HG02870 (cell line): ENCODE data around the gene RCBTB1.
"Not testable (repeated sequence)": the region's sequence is repeated elsewhere in the genome, so short reads cannot be mapped to it uniquely, and the experiment has no call there.

ENCODE experiments used
- ATAC-seq: cut with Tn5 transposase; IDR thresholded peaks from one replicate; pipeline ENCODE4 v1.9.1; 2021; ENCODE audit warnings: mild to moderate bottlenecking, moderate library complexity; ENCODE audit not compliant: unreplicated experiment

The RCBTB1 gene

DNA sequence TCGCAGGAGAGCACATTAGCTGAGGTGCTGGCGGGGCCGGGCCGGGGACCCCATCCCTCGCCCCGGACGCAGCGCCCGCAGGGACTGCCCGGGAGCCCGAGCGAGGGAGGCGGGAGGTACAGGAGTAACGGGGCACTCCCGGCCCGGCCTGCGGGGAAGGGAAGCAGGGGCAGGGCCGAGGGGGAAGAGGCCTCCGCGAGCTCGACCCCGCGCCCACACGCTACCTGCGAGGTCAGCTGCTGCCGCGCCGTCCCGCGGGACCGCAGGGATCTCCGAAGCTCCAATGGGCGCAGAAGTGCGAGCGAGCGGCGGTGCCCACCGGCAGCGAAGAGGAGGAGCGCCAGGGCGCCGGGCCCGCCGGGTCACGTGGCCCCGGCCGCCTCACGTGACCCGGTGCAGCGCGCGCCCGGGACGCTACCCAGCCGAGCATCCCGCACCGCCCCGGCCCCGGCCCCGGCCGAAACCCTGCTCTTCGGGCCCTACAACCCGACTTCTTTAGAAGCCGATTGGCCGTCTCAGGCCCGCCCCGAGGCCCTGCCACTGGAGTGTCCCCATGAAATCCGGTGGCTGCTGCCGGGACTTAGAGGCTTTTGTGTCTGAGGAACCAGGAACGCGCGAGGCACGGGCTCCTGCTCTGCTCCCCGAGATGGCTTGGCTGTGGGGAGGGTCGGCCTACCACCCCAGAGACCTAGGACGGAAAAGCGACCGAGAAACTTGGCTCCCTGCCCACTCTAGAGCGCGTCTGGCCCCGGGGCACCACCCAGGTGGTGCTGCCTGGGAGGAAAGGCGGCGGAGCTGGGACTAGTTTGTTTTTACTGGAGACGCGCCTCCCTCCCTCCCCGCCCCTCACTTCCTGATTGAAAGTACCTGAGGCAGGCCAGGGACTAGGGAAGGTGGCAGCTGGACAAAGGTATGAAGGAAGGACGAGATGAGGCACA, at the start of gene RCBTB1:
TSS of gene RCBTB1 (minus strand) at position 339 of the 938 bp plus-strand sequence. CDS start 18,279 bp downstream, outside the sequence.
- ATAC-seq: peak; percentile 81

- ATAC-seq: no peak
Observed at GRCh38 chr13:49633710-49634109, 48.4 kb upstream of the RCBTB1 start.

DNA sequence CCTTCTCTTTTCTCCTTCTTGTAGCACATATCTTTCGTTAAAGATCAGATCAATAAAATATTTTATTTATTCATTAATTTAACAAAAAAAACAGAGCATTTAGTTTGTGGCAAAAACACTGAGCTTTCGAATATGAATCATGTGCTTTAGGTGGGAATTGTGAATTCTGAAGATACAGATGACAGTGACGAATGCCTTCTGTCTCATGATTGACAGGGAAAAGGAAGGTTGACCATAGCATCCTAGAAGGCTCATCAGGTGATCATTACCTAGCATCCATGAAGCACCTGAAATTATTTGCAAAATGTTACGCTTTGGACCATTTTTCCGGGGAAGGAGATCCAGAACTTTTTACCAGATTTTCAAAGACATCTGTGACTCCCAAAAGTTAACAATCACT, 46.8 kb upstream of the RCBTB1 start:
- ATAC-seq: no peak

- ATAC-seq: no peak
Observed at GRCh38 chr13:49630580-49630979, 45.2 kb upstream of the RCBTB1 start.

GRCh38 chr13:49629947-49630346, 44.6 kb upstream of the RCBTB1 start:
- ATAC-seq: no peak

GRCh38 chr13:49629196-49629938, 44.0 kb upstream of the RCBTB1 start:
- no peak for ATAC-seq

DNA sequence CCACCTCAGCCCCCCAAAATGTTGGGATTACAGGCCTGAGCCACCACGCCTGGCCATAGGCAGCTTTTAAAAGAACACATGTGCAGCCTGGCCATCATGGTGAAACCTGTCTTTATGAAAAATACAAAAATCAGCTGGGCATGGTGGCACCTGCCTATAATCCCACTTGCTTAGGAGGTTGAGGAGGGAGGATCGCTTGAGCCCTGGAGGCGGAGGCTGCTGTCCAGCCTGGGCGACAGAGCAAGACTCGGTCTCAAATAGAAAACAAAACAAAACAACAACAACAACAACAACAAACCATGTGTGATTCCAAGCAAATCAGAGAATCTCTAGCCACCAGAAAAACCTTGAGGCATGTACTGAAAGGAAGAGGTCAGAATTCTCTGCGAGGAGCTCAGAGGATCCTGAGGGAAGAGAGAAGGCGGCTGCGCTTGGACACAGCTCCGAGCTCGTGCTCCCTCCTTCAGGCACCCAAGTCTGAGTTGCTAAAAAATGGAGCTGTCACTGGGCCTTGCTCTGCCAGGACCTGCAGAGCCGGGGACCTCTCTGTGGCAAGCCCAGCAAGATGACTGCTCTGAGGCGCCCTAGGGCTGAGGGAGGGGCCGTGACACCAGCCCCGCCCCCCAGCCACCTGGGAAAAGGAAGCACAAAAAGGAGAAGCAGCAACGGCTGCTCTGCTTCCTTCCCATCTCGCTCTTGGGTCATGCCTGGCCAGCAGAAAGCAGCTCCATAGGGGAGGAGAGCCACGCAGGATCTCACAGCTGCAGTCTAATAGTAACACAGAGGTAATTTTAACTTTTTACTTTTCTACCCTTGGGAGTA, 42.7 kb upstream of the RCBTB1 start, which contains the start of gene ARL11:
TSS of gene ARL11 (plus strand) at position 677 of the 822 bp plus-strand sequence. CDS start 1,941 bp downstream, outside the sequence.
- ATAC-seq: peak; percentile 81

DNA sequence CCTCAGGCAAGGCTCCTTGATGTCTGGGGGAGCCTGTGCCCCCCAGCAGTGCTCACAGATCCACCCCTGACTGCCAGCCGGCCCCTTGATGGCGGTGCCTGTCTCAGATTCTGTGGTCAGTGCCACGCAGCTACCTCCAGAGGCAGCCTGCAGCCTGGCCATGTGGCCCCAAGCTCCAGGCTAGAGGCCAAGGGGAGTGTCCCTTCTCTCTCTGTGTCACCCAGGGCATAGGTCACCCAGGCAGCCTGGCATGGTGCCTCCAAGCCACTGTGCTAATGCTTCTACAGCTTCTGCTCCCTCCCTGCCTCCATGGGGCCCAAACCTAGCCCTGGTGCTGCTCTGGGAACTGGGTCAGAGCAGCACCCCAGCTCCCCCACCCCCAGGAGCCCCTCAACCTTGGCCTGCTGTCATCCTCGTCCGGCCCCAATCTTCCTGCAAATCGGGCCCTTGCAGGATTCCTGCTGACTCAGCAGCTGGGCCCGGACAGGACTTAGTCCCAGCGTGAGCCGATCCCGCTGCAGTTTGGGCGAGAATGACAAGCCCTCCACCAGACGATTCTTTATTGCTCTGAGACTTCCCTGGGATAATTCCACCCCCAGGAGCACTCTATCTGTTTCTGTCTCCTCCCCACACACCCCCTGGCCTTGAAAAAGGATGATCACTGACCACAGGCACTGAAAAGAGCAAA, 40.2 kb upstream of the RCBTB1 start:
- ATAC-seq: no peak

DNA sequence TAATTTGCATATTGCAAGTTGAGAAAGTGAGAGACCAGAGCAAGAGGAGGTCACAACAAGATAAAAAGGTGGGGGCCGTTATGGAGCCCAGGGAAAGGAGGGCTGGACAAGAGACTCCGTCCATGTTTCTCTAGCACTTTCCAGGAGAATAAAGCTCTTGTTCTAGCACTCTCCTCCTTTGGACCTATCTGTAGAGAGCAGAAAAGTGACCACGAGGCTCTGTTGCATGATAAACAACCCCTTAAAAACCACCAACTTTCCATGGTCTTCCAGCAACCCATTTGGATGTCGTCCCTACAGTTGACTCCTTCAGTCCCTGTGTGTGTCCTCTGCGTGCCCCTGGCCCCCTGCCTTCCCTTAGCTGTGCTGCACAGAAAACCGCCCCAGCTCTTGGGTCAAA, 38.9 kb upstream of the RCBTB1 start:
- ATAC-seq: no peak

DNA sequence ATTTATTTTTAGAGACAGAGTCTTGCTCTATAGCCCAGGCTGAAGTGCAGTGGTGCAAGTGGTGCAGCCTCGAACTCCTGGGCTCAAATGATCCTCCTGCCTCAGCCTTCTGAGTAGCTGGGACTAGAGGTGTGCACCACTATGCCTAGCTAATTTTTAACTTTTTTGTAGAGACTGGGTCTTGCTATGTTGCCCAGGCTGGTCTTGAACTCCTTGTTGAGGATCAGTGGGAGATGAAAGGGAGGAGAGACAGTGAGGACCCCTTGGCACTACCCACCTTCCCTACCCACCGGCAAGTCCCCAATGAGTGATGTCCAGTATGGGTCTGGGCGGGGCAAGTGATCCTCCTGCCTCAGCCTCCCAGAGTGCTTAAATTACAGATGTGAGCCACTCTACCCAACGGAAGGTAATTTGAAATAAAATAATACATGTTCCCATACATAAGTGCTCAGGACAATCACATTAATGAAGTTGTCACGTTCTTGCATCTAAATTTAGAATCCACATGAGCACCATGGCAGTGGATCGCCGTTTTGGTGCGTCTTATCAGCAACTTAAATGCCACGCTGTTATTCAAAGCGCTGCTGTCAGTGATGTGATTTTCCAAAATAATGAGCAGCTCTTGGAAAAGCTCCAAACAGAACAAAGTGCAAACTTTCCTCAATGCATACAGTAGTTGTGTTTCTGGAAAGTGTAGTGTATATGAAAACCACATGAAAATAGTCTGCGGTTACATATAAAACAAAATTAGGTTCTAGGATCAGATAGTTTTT, 37.0 kb upstream of the RCBTB1 start:
- ATAC-seq: no peak

- peak; percentile 74 for ATAC-seq
Observed at GRCh38 chr13:49620170-49620621, 34.8 kb upstream of the RCBTB1 start.

GRCh38 chr13:49616676-49617065, 31.3 kb upstream of the RCBTB1 start:
- no peak for ATAC-seq

DNA sequence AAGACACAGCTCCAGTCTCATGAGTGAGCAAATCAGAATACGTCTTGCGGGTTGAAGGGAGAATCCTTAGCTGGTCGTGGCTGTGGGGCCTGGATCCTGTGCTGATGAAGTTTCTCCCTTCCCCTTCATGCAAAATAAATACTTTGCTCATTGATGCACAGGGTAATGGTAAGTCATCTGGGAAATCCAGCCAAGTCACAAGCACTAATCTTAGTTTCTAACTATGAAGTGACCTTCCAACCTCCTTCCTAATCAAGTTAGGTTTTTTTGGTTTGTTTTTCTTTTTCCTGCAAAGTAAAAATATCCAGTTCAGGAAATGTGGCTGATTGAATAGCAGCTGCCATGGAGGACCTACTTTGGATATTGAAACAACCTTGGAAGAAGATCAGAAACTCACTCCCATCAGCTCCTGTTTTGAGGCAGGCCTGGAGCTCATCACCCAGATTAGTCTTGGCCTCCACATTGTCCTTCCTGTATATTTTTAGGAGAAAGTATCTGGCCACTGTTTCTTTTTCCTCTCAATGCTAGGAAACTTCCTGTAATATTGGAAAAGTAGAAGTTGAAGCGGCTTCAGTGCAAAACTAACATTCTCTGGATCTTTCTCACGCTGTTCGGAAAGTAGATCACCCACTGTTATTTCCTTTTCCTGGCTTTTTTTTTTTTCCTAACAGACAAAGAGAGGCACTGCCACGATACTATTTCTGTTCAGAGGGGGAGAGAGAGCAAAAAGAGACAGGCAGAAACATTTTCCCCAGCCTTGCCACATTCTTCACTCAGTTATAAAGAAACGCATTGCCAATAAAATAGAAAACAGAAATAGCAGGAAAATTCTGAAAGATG, 30.7 kb upstream of the RCBTB1 start:
- ATAC-seq: no peak

DNA sequence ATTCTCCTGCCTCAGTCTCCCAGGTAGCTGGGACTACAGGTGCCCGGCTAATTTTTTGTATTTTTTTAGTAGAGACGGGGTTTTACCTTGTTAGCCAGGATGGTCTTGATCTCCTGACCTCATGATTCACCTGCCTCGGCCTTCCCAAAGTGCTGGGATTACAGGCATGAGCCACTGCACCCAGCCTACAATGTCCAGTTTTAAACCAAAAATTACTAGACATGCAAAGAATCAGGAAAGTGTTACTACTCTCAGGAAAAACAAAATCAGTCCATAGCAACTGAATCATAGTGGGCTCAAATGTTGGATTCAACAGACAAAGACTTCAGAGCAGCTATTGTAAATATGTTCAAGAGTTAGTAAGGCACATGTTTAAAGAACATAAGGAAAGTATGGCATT, 26.7 kb upstream of the RCBTB1 start:
- ATAC-seq: not testable (repeated sequence)

- ATAC-seq: no peak
Observed at GRCh38 chr13:49610176-49610575, 24.8 kb upstream of the RCBTB1 start.

DNA sequence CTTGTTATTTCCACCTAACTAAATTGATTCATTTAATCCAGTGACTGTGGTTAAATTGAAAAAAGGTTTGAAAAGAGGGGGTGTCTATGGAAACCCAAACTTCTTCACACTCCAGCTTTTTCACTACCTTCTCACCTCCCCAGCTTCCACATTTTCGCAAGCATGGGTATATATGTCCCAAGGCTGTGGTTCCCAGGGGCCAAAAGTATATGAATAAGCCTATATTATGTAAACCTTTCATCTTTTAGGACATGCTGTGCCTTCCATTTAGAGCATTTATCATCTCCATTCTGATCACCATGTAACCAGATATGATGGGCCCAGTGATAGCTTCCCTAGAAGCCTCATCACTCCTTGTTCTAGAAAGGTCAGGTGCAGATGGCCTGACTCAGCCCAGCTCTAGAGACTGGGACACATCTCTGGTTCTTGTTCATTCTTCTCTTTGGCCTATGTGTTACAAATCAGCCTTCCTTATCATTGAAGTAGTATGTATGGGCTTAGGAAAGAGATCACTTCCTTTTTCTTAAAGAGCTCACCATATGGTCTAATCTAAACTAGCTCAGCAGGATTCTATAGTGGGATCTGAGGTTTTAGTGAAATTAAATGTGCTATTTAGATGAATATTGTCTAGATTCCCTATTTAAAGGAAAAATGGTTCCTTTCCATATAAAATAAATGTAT, 23.4 kb upstream of the RCBTB1 start:
- ATAC-seq: no peak

- no peak for ATAC-seq
Observed at GRCh38 chr13:49607761-49608160, 22.4 kb upstream of the RCBTB1 start.
